Left colon (tissue), 2 donors: Measurements from ENCODE around the gene LGI4. TPM values are rescaled to one million over a fixed set of nuclear protein-coding genes. Genes with fewer than 3 reads are reported as not detected.
A peak's percentile ranks its signal among the peaks of the same experiment; 100 is the strongest.
"Not testable (repeated sequence)": the region's sequence is repeated elsewhere in the genome, so short reads cannot be mapped to it uniquely, and the experiment has no call there.

Source experiments
- ATAC-seq: fragments of 200-7000 bp; cut with Tn5 transposase; one replicate; pipeline ENCODE4 v1.9.1; 2020; ENCODE audit warnings: mild to moderate bottlenecking, moderate library complexity
- DNase-seq, 2 donors: peaks; one replicate each; pipeline ENCODE4 v3.0.0-alpha.2; 2020
- intact Hi-C, 2 donors: fragments of 100-400 bp; cut with DNase I in 1 of 2; cut with micrococcal nuclease in 1 of 2; formaldehyde crosslinking; loops; one replicate each; pipeline versions ENCODE4 v1.11.2 to v1.14.0; 2022; cut with DNase I, micrococcal nuclease
- total RNA-seq, 2 donors: library from RNA; stranded (reverse); fragmentation: NEBNext Ultra II Directional; extraction: Animal tissue kit (Norgen Biotek cat#: 25700); gene quantifications; one replicate each; pipeline ENCODE4 v1.2.1, GENCODE V29; 2021
- donor health status: DM: no; HTN: no; CAD: no.
- donor health status: DM: yes; HTN: yes; CAD: no.

LGI4 gene
- total RNA-seq, 2 donors from 2014 or later = 9.7 to 14.2 TPM

GRCh38 chr19:35162471-35163326, 27.8 kb upstream of the LGI4 start:
- DNase-seq (no peak), ATAC-seq (no peak)
- intact Hi-C loops = no loop called here

- intact Hi-C loops = no loop called here
- ATAC-seq (no peak), DNase-seq (no peak)
Observed at GRCh38 chr19:35161434-35161743, 26.5 kb upstream of the LGI4 start.

- no peak for DNase-seq
- intact Hi-C loops = no loop called here
Observed at GRCh38 chr19:35160629-35161433, 26.0 kb upstream of the LGI4 start.

GRCh38 chr19:35159606-35160005, 24.7 kb upstream of the LGI4 start:
- no peak for ATAC-seq
- no peak for DNase-seq
- intact Hi-C loops = no loop called here

More at GRCh38 chr19:35160629-35161433, 26.0 kb upstream of the LGI4 start:
- no peak for ATAC-seq

- DNase-seq (no peak), ATAC-seq (no peak)
- intact Hi-C loops = no loop called here
Observed at GRCh38 chr19:35157431-35157830, 22.6 kb upstream of the LGI4 start.

- ATAC-seq (no peak), DNase-seq (no peak)
- intact Hi-C loops = no loop called here
Observed at GRCh38 chr19:35156673-35157014, 21.8 kb upstream of the LGI4 start.

- DNase-seq (no peak), ATAC-seq (no peak)
- intact Hi-C loops = no loop called here
Observed at GRCh38 chr19:35155981-35156672, 21.3 kb upstream of the LGI4 start.

- ATAC-seq = no peak
- peak in 1 of 2 donors; percentile 29 for DNase-seq
- intact Hi-C loops = no loop called here
Observed at GRCh38 chr19:35155441-35155840, 20.6 kb upstream of the LGI4 start.

GRCh38 chr19:35154525-35155406, 19.9 kb upstream of the LGI4 start, which contains the start of gene FXYD5:
TSS of gene FXYD5 (plus strand) at chr19:35154735. CDS start at chr19:35155551, 816 bp downstream.
- DNase-seq (peak; percentile 63 to 78), ATAC-seq (peak; percentile 90)
- intact Hi-C loops = no loop called here

- ATAC-seq = peak; percentile 54
- intact Hi-C loops = no loop called here
- DNase-seq = peak; percentile 35 to 55
Observed at GRCh38 chr19:35153701-35154524, 19.1 kb upstream of the LGI4 start.

GRCh38 chr19:35153129-35153522, 18.3 kb upstream of the LGI4 start:
- DNase-seq, intact Hi-C loops, ATAC-seq: not testable (repeated sequence)

- DNase-seq = no peak
- ATAC-seq = no peak
- intact Hi-C loops = no loop called here
Observed at GRCh38 chr19:35151273-35152065, 16.6 kb upstream of the LGI4 start.

GRCh38 chr19:35150445-35150844, 15.6 kb upstream of the LGI4 start:
- intact Hi-C loops = no loop called here
- ATAC-seq = no peak
- no peak for DNase-seq

GRCh38 chr19:35149463-35149862, 14.6 kb upstream of the LGI4 start:
- DNase-seq (no peak), ATAC-seq (no peak)
- intact Hi-C loops = loop anchor here in 1 of 2 donors (10.0 kb wide), 2 partner anchors 85 to 125 kb away; no protein-coding TSS in a partner anchor

- intact Hi-C loops = loop anchor here in 1 of 2 donors (10.0 kb wide), 2 partner anchors 82 to 128 kb away; no protein-coding TSS in a partner anchor
- DNase-seq (no peak), ATAC-seq (no peak)
Observed at GRCh38 chr19:35146746-35147459, 12.0 kb upstream of the LGI4 start.
